OCI-LY7 (cell line): ENCODE data around the gene TPH2. TPM values are rescaled to one million over a fixed set of nuclear protein-coding genes. Genes with fewer than 3 reads are reported as not detected.

ENCODE experiments used
- BruUV-seq: library from RNA; stranded (reverse); fragments of 400-500 nt; replicated peaks from 2 replicates; lab custom pipeline; 2021; lab: Mats Ljungman, UMichigan
- CTCF ChIA-PET: fragments of 300-600 bp; sonication (Branson Sonifier 250); formaldehyde crosslinking; loops from one replicate; lab custom pipeline; 2022; ENCODE audit warnings: antibody characterized with exemption; ENCODE audit not compliant: unreplicated experiment; lab: Charles Lee
- POLR2A ChIA-PET: fragments of 300-600 bp; sonication (Branson Sonifier 250); formaldehyde crosslinking; loops from one replicate; lab custom pipeline; 2022; ENCODE audit warnings: antibody characterized with exemption; lab: Charles Lee
- DNase-seq: peaks from one replicate; pipeline ENCODE4 v3.0.0-alpha.2; 2015; ENCODE audit warnings: low spot score
- H2AFZ ChIP-seq: fragments of 200-600 bp; sonication (generic), shearing (Covaris generic); 2 replicates; pipeline ENCODE4 v1.6.1; 2014; ENCODE audit warnings: mild to moderate bottlenecking, antibody characterized with exemption, low read length, moderate library complexity
- H3K27ac ChIP-seq: fragments of 200-600 bp; sonication (generic); 2 replicates; pipeline ENCODE4 v1.5.1; 2014; ENCODE audit warnings: mixed run types, low read depth, mild to moderate bottlenecking, moderate library complexity, low read length, inconsistent platforms; ENCODE audit not compliant: poor library complexity, severe bottlenecking
- H3K36me3 ChIP-seq: fragments of 200-600 bp; sonication (generic); 2 replicates; pipeline ENCODE4 v1.6.1; 2014; ENCODE audit warnings: mild to moderate bottlenecking, antibody characterized with exemption, low read length, moderate library complexity, mixed read lengths; ENCODE audit not compliant: insufficient read depth
- H3K4me1 ChIP-seq: fragments of 200-600 bp; sonication (generic); 2 replicates; pipeline ENCODE4 v1.5.1; 2014; ENCODE audit warnings: mild to moderate bottlenecking, low read length; ENCODE audit not compliant: insufficient read depth, poor library complexity, severe bottlenecking
- H3K4me2 ChIP-seq: fragments of 200-600 bp; sonication (generic); 2 replicates; pipeline ENCODE4 v1.6.1; 2014; ENCODE audit warnings: mild to moderate bottlenecking, low read length
- H3K4me3 ChIP-seq: fragments of 200-600 bp; sonication (generic); 2 replicates; pipeline ENCODE4 v1.5.1; 2014; ENCODE audit warnings: mild to moderate bottlenecking, low read depth, low read length; ENCODE audit not compliant: poor library complexity, severe bottlenecking
- H3K79me2 ChIP-seq: fragments of 200-600 bp; sonication (generic); 2 replicates; pipeline ENCODE4 v1.6.1; 2016; ENCODE audit warnings: low read depth, mild to moderate bottlenecking, low read length, moderate library complexity, mixed read lengths; ENCODE audit not compliant: insufficient read depth
- H3K9me2 ChIP-seq: fragments of 200-600 bp; sonication (generic); 2 replicates; pipeline ENCODE4 v1.6.1; 2016; ENCODE audit warnings: mild to moderate bottlenecking, low read length, mixed read lengths; ENCODE audit not compliant: insufficient read depth
- H3K9me3 ChIP-seq: fragments of 200-600 bp; sonication (generic); 2 replicates; pipeline ENCODE4 v1.6.1; 2014; ENCODE audit warnings: mild to moderate bottlenecking, mixed run types, low read length, mixed read lengths
- H4K20me1 ChIP-seq: fragments of 200-600 bp; sonication (generic); 2 replicates; pipeline ENCODE4 v1.6.1; 2014; ENCODE audit warnings: mild to moderate bottlenecking, antibody characterized with exemption, low read length, moderate library complexity, mixed read lengths; ENCODE audit not compliant: insufficient read depth
- EZH2phosphoT487 ChIP-seq: fragments of 200-600 bp; sonication (generic); IDR thresholded peaks from 2 replicates; pipeline ENCODE4 v1.6.1; 2018; ENCODE audit warnings: low read depth, borderline replicate concordance, mild to moderate bottlenecking, mixed run types, antibody characterized with exemption, low read length, moderate library complexity, mixed read lengths
- intact Hi-C: fragments of 100-400 bp; cut with micrococcal nuclease; formaldehyde crosslinking; loops from one replicate; pipeline ENCODE4 v1.10.0; 2022; ENCODE audit not compliant: unreplicated experiment
- total RNA-seq, 2 experiments: library from RNA; depleted of rRNA in 1 of 2; stranded (reverse); fragments of >200 nt in 1 of 2; shearing (Covaris generic) in 1 of 2; gene quantifications; 2 replicates each; pipeline ENCODE4 v1.2.3, GENCODE V29; 2014 to 2022
- TF ChIP-seq, protein P1 (sequence below): fragments of 200-600 bp; sonication (generic); conservative IDR thresholded peaks from 2 replicates; pipeline ENCODE4 v1.5.1; 2014; ENCODE audit warnings: mild to moderate bottlenecking, antibody characterized with exemption, low read length, moderate library complexity, mixed read lengths

Gene TPH2
- total RNA-seq, 2 experiments from 2014 or later = not detected

DNA sequence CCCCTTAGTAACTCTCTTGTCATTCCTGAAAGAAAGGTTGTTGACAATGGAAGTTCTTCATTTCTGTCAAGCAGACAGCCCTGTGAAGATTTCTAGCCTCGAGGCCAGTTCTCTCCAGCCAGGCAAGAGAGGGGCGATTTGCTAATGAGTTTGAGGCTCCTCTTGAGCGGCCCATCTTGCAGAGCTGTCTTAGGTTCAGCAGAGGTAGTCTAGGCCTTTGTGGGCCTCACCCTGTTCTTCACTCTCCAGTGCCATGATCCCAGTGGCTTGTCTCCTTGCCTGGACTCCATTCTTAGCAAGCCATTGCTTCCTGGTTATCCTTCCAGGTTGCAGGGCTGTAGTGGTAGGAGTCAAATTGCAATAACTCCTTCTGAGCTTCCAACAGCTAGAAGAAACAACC is 9.7 kb downstream of the TPH2 start:
- Histone ChIP-seq H3K4me2 (no peak overlapping the region), H3K9me3 (no peaks in the 10 kb centered on the region), H3K36me3 (no peaks in the 10 kb centered on the region), H3K79me2 (no peaks in the 10 kb centered on the region), H3K9me2 (no peaks in the 10 kb centered on the region), H2AFZ (no peak overlapping the region), H3K4me1 (no peaks in the 10 kb centered on the region), H3K27ac (no peak overlapping the region), H4K20me1 (no peaks in the 10 kb centered on the region), H3K4me3 (no peak overlapping the region)
- POLR2A ChIA-PET = no interaction called here
- TF ChIP-seq EZH2phosphoT487 = no peak
- TF ChIP-seq, protein P1, sequence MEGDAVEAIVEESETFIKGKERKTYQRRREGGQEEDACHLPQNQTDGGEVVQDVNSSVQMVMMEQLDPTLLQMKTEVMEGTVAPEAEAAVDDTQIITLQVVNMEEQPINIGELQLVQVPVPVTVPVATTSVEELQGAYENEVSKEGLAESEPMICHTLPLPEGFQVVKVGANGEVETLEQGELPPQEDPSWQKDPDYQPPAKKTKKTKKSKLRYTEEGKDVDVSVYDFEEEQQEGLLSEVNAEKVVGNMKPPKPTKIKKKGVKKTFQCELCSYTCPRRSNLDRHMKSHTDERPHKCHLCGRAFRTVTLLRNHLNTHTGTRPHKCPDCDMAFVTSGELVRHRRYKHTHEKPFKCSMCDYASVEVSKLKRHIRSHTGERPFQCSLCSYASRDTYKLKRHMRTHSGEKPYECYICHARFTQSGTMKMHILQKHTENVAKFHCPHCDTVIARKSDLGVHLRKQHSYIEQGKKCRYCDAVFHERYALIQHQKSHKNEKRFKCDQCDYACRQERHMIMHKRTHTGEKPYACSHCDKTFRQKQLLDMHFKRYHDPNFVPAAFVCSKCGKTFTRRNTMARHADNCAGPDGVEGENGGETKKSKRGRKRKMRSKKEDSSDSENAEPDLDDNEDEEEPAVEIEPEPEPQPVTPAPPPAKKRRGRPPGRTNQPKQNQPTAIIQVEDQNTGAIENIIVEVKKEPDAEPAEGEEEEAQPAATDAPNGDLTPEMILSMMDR = no peak
- no peak for DNase-seq
- CTCF ChIA-PET = no interaction called here
- intact Hi-C loops = no loop called here
- BruUV-seq = no TSS peak

DNA sequence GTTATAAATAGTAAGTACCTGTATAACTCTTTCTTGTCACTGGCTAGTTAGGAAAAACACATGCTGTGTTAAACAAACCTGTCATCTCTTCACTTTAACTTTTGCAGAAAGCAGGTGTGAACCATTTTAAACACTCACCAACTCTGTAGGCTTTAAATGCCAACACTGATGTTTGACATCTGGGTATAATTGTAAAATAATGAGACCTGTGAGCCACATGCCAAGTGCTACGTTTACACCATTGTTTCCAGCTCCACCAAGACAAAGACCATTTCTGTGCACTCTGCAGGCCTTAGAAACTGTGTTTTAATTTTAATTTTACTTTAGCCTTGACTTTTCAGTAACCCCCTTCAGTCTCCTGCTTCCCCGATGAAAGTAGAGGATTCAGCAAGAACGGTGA is 11.0 kb downstream of the TPH2 start:
- no peak for DNase-seq
- no peak overlapping the region for H3K27ac ChIP-seq
- no TSS peak for BruUV-seq
- H3K79me2 ChIP-seq = no peaks in the 10 kb centered on the region
- TF ChIP-seq, protein P1 = no peak
- no peak for TF ChIP-seq EZH2phosphoT487
- H3K36me3 ChIP-seq = no peaks in the 10 kb centered on the region
- H3K4me3 ChIP-seq = no peak overlapping the region
- no peaks in the 10 kb centered on the region for H3K9me2 ChIP-seq
- no peak overlapping the region for H3K4me2 ChIP-seq
- H4K20me1 ChIP-seq = no peaks in the 10 kb centered on the region
- H3K4me1 ChIP-seq = no peaks in the 10 kb centered on the region
- no peak overlapping the region for H2AFZ ChIP-seq
- POLR2A ChIA-PET = no interaction called here
- no peaks in the 10 kb centered on the region for H3K9me3 ChIP-seq
- intact Hi-C loops = no loop called here
- CTCF ChIA-PET = no interaction called here

DNA sequence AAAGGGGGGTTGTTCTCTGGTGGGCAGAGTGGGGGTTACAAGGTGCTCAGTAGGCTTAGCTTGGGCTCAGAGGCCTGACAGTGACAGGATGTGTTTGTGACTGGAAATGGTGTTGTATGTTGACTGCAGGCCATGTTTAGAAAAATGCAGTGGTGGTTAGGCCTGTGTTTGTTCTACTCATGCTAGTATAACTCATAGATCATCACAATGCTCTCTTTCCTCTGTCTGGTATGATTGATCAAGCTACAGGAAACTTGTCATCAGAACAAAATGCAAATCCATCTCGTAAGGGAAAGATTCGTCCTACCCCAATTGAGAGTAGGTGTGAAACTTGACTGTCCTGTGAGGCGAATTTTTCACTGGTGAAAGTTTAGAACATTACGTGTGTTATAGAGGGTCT is 11.8 kb downstream of the TPH2 start:
- intact Hi-C loops = no loop called here
- H3K36me3 ChIP-seq = no peaks in the 10 kb centered on the region
- TF ChIP-seq, protein P1 = no peak
- no peak for TF ChIP-seq EZH2phosphoT487
- ChIA-PET CTCF (no interaction called here), POLR2A (no interaction called here)
- H3K4me2 ChIP-seq = no peak overlapping the region
- H3K79me2 ChIP-seq = no peaks in the 10 kb centered on the region
- H4K20me1 ChIP-seq = no peaks in the 10 kb centered on the region
- H3K4me1 ChIP-seq = no peaks in the 10 kb centered on the region
- H3K9me2 ChIP-seq = no peaks in the 10 kb centered on the region
- no peak overlapping the region for H3K27ac ChIP-seq
- no peak for DNase-seq
- no TSS peak for BruUV-seq
- no peaks in the 10 kb centered on the region for H3K9me3 ChIP-seq
- H2AFZ ChIP-seq = no peak overlapping the region
- no peak overlapping the region for H3K4me3 ChIP-seq
